ENCODE data around the gene CCNB2.

Gene CCNB2

GRCh38 chr15:59087731-59088130, 17.2 kb upstream of the CCNB2 start:
- ChIA-PET CTCF (interaction anchor here (0.6 kb wide), 1 partner anchor 12 kb away, joined by 3 read pairs; no protein-coding TSS in a partner anchor), POLR2A (ENCODE audit: low non-redundant PET) (no interaction called here)
- no peak overlapping the region for H3K27ac ChIP-seq
- no peak for TF ChIP-seq CTCF (conservative IDR thresholded peaks at IDR 0.05; ENCODE audit: low read depth)
- DNase-seq (ENCODE audit: low spot score) = no peak

- H3K27ac ChIP-seq = no peak overlapping the region
- DNase-seq (ENCODE audit: low spot score) = no peak
- TF ChIP-seq CTCF (conservative IDR thresholded peaks at IDR 0.05; ENCODE audit: low read depth) = no peak
- POLR2A ChIA-PET (ENCODE audit: low non-redundant PET) = no interaction called here
- CTCF ChIA-PET = no interaction called here
These were observed 10.9 kb upstream of the CCNB2 start for GRCh38 chr15:59094077-59094476.

- H3K27ac ChIP-seq = no peak overlapping the region
- DNase-seq (ENCODE audit: low spot score) = no peak
- no peak for TF ChIP-seq CTCF (conservative IDR thresholded peaks at IDR 0.05; ENCODE audit: low read depth)
- ChIA-PET POLR2A (ENCODE audit: low non-redundant PET) (no interaction called here), CTCF (interaction anchor here (0.7 kb wide), 1 partner anchor 433 kb away, joined by 3 read pairs; no protein-coding TSS in a partner anchor)
These were observed 8.5 kb upstream of the CCNB2 start for GRCh38 chr15:59096429-59096828.

GRCh38 chr15:59099162-59099685, 5.7 kb upstream of the CCNB2 start:
- DNase-seq (ENCODE audit: low spot score) = no peak
- no peak for TF ChIP-seq CTCF (conservative IDR thresholded peaks at IDR 0.05; ENCODE audit: low read depth)
- ChIA-PET CTCF (interaction anchor here (0.6 kb wide), 4 partner anchors 11 to 1463 kb away, joined by 3 to 6 read pairs (median 3); no protein-coding TSS in a partner anchor), POLR2A (ENCODE audit: low non-redundant PET) (interaction anchor here (0.5 to 0.7 kb wide), 2 partner anchors 23 to 598 kb away, joined by 4 read pairs; no protein-coding TSS in a partner anchor)
- no peak overlapping the region for H3K27ac ChIP-seq

GRCh38 chr15:59104602-59104911, 389 bp upstream of the CCNB2 start:
- no peak for TF ChIP-seq CTCF (conservative IDR thresholded peaks at IDR 0.05; ENCODE audit: low read depth)
- peak overlapping the region; percentile 94 for H3K27ac ChIP-seq
- POLR2A ChIA-PET (ENCODE audit: low non-redundant PET) = no interaction called here
- DNase-seq (ENCODE audit: low spot score) = no peak
- CTCF ChIA-PET = no interaction called here

- POLR2A ChIA-PET (ENCODE audit: low non-redundant PET) = interaction anchor here (0.6 kb wide), 1 partner anchor 176 kb away, joined by 3 read pairs; no protein-coding TSS in a partner anchor
- CTCF ChIA-PET = interaction anchor here (0.5 to 0.6 kb wide), 3 partner anchors 60 to 120 kb away, joined by 3 to 4 read pairs (median 3); no protein-coding TSS in a partner anchor
- DNase-seq (ENCODE audit: low spot score) = peak; percentile 57
These were observed 908 bp downstream of the CCNB2 start for GRCh38 chr15:59105854-59106253.

More at GRCh38 chr15:59105854-59106253, 908 bp downstream of the CCNB2 start:
- TF ChIP-seq CTCF (conservative IDR thresholded peaks at IDR 0.05; ENCODE audit: low read depth) = peak; percentile 68
- peak overlapping the region; percentile 94 for H3K27ac ChIP-seq

Measured in RWPE1 (cell line).